Neural cell (in vitro differentiated cells): ENCODE results near the gene PAN2. TPM values are rescaled to one million over a fixed set of nuclear protein-coding genes. Genes with fewer than 3 reads are reported as not detected.
"Not testable (repeated sequence)": the region's sequence is repeated elsewhere in the genome, so short reads cannot be mapped to it uniquely, and the experiment has no call there.

Source experiments
- H2AFZ ChIP-seq: fragments of 200-600, 300-800 bp; sonication (generic), shearing (Covaris generic); 2 replicates; pipeline ENCODE4 v1.6.0; 2014; ENCODE audit warnings: low read depth, mild to moderate bottlenecking, antibody characterized with exemption, low read length, moderate library complexity
- H3F3A ChIP-seq: fragments of 200-600 bp; shearing (Covaris generic); 2 replicates; pipeline ENCODE4 v1.6.1; 2016; ENCODE audit warnings: mild to moderate bottlenecking, moderate library complexity, mixed read lengths, antibody characterized with exemption, low read length; ENCODE audit not compliant: insufficient read depth, poor library complexity, severe bottlenecking
- H3K27ac ChIP-seq: fragments of 200-600, 300-800 bp; sonication (generic), shearing (Covaris generic); 2 replicates; pipeline ENCODE4 v1.5.1; 2014; ENCODE audit warnings: mild to moderate bottlenecking, low read length, moderate library complexity
- H3K27me3 ChIP-seq: fragments of 300-800, 200-600 bp; sonication (generic), shearing (Covaris generic); 2 replicates; pipeline ENCODE4 v1.6.0; 2014; ENCODE audit warnings: mild to moderate bottlenecking, low read depth, low read length, moderate library complexity; ENCODE audit not compliant: insufficient read depth
- H3K36me3 ChIP-seq: fragments of 300-800, 200-600 bp; sonication (generic), shearing (Covaris generic); 2 replicates; pipeline ENCODE4 v1.5.1; 2014; ENCODE audit warnings: mild to moderate bottlenecking, antibody characterized with exemption, low read length, moderate library complexity; ENCODE audit not compliant: insufficient read depth
- H3K4me2 ChIP-seq: fragments of 300-800, 200-600 bp; sonication (generic), shearing (Covaris generic); 2 replicates; pipeline ENCODE4 v1.6.0; 2014; ENCODE audit warnings: mild to moderate bottlenecking, low read length
- H3K4me3 ChIP-seq: fragments of 300-800, 200-600 bp; sonication (generic), shearing (Covaris generic); 2 replicates; pipeline ENCODE4 v1.5.1; 2014; ENCODE audit warnings: mild to moderate bottlenecking, low read length, moderate library complexity
- H3K79me2 ChIP-seq: fragments of 200-600 bp; shearing (Covaris generic); replicated peaks from 2 replicates; pipeline ENCODE4 v1.6.0; 2014; ENCODE audit warnings: mild to moderate bottlenecking, low read length, moderate library complexity; ENCODE audit not compliant: insufficient read depth
- H3K9ac ChIP-seq: fragments of 300-800, 200-600 bp; sonication (generic), shearing (Covaris generic); 2 replicates; pipeline ENCODE4 v1.6.1; 2016; ENCODE audit warnings: mild to moderate bottlenecking, low read length, mixed read lengths
- H3K9me2 ChIP-seq: fragments of 200-600 bp; shearing (Covaris generic); 2 replicates; pipeline ENCODE4 v1.6.1; 2016; ENCODE audit warnings: mild to moderate bottlenecking, low read length, mixed read lengths; ENCODE audit not compliant: insufficient read depth
- H3K9me3 ChIP-seq: fragments of 200-600, 300-800 bp; sonication (generic), shearing (Covaris generic); 2 replicates; pipeline ENCODE4 v1.6.1; 2016; ENCODE audit warnings: mild to moderate bottlenecking, mixed run types, low read length, moderate library complexity, mixed read lengths
- H4K20me1 ChIP-seq: fragments of 200-600 bp; shearing (Covaris generic); 2 replicates; pipeline ENCODE4 v1.6.1; 2016; ENCODE audit warnings: mild to moderate bottlenecking, mixed run types; ENCODE audit not compliant: insufficient read depth
- EP300 ChIP-seq: fragments of 450-650 bp; conservative IDR thresholded peaks from 2 replicates; pipeline ENCODE4 v1.6.1; 2014; ENCODE audit warnings: antibody characterized with exemption, mild to moderate bottlenecking, moderate library complexity; ENCODE audit not compliant: poor library complexity, severe bottlenecking
- EZH2 ChIP-seq: fragments of 200-600, 300-800 bp; shearing (Covaris generic), sonication (generic); IDR thresholded peaks from 2 replicates; pipeline ENCODE4 v1.6.1; 2014; ENCODE audit warnings: antibody characterized with exemption, low read length, borderline replicate concordance, mild to moderate bottlenecking; ENCODE audit not compliant: insufficient read depth, poor library complexity, severe bottlenecking
- MXI1 ChIP-seq: fragments of 450-650 bp; conservative IDR thresholded peaks from 2 replicates; pipeline ENCODE4 v1.6.1; 2014; ENCODE audit warnings: antibody characterized with exemption, mild to moderate bottlenecking; ENCODE audit not compliant: poor library complexity, severe bottlenecking
- POLR2AphosphoS5 ChIP-seq: IDR thresholded peaks from 2 replicates; pipeline ENCODE4 v1.6.1; 2012
- RAD21 ChIP-seq: fragments of 450-650 bp; conservative IDR thresholded peaks from 2 replicates; pipeline ENCODE4 v1.6.1; 2014; ENCODE audit warnings: antibody characterized with exemption, mild to moderate bottlenecking, moderate library complexity
- SMC3 ChIP-seq: fragments of 450-650 bp; conservative IDR thresholded peaks from 2 replicates; pipeline ENCODE4 v1.6.1; 2014; ENCODE audit warnings: antibody characterized with exemption, mild to moderate bottlenecking, moderate library complexity; ENCODE audit not compliant: poor library complexity
- TAF1 ChIP-seq: IDR thresholded peaks from 2 replicates; pipeline ENCODE4 v1.6.1; 2012; ENCODE audit warnings: low read depth
- polyA plus RNA-seq: library from polyadenylated mRNA; depleted of rRNA; stranded (reverse); fragments of >200 nt; gene quantifications from 2 replicates; pipeline ENCODE4 v1.2.3, GENCODE V29; 2014
- TF ChIP-seq, protein P1 (sequence below): fragments of 450-650 bp; IDR thresholded peaks from 2 replicates; pipeline ENCODE4 v1.5.1; 2014; ENCODE audit warnings: antibody characterized with exemption, mild to moderate bottlenecking, moderate library complexity; ENCODE audit not compliant: poor library complexity, severe bottlenecking
- TF ChIP-seq, protein P2 (sequence below): IDR thresholded peaks from 2 replicates; pipeline ENCODE4 v1.6.1; 2012; ENCODE audit warnings: borderline replicate concordance

The PAN2 gene
- polyA plus RNA-seq, 1 donor from 2014 or later = 63.0 TPM

DNA sequence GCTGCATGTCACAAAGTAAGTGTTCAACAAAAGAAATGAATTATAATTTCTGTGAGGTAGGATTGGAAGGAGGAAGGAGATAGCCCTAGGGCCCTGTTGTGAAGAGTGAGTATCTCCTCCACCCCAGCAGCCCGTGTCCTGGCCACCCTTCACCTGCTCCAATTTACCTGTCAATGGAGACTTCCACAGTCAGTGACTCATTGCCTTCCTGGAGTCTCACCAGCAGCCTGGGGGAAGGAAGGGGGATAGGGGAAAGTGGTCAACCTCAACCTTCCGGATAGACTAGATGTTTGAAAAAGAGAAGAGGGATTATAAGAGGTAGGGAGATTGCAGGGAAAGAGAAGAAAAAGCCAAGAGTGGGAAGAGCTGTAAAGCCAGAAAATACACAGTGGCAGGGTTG lies 16.9 kb upstream of the PAN2 start:
- H3K36me3 ChIP-seq = no peaks in the 10 kb centered on the region
- H3K27ac ChIP-seq = no peak overlapping the region

GRCh38 chr12:56348776-56349175 lies 15.0 kb upstream of the PAN2 start:
- Histone ChIP-seq H3K27me3 (no peaks in the 10 kb centered on the region), H2AFZ (no peak overlapping the region), H3K36me3 (no peaks in the 10 kb centered on the region), H3K27ac (no peak overlapping the region), H3K9me3 (no peaks in the 10 kb centered on the region), H3K4me2 (no peak overlapping the region), H3K9ac (no peak overlapping the region), H3K79me2 (no peaks in the 10 kb centered on the region), H4K20me1 (no peaks in the 10 kb centered on the region), H3K9me2 (no peaks in the 10 kb centered on the region), H3F3A (no peaks in the 10 kb centered on the region), H3K4me3 (no peak overlapping the region)
- TF ChIP-seq, protein P1, sequence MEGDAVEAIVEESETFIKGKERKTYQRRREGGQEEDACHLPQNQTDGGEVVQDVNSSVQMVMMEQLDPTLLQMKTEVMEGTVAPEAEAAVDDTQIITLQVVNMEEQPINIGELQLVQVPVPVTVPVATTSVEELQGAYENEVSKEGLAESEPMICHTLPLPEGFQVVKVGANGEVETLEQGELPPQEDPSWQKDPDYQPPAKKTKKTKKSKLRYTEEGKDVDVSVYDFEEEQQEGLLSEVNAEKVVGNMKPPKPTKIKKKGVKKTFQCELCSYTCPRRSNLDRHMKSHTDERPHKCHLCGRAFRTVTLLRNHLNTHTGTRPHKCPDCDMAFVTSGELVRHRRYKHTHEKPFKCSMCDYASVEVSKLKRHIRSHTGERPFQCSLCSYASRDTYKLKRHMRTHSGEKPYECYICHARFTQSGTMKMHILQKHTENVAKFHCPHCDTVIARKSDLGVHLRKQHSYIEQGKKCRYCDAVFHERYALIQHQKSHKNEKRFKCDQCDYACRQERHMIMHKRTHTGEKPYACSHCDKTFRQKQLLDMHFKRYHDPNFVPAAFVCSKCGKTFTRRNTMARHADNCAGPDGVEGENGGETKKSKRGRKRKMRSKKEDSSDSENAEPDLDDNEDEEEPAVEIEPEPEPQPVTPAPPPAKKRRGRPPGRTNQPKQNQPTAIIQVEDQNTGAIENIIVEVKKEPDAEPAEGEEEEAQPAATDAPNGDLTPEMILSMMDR = no peak
- TF ChIP-seq RAD21 (no peak), MXI1 (no peak), EZH2 (no peak), EP300 (no peak), TAF1 (no peak), POLR2AphosphoS5 (no peak), SMC3 (no peak)
- TF ChIP-seq, protein P2, sequence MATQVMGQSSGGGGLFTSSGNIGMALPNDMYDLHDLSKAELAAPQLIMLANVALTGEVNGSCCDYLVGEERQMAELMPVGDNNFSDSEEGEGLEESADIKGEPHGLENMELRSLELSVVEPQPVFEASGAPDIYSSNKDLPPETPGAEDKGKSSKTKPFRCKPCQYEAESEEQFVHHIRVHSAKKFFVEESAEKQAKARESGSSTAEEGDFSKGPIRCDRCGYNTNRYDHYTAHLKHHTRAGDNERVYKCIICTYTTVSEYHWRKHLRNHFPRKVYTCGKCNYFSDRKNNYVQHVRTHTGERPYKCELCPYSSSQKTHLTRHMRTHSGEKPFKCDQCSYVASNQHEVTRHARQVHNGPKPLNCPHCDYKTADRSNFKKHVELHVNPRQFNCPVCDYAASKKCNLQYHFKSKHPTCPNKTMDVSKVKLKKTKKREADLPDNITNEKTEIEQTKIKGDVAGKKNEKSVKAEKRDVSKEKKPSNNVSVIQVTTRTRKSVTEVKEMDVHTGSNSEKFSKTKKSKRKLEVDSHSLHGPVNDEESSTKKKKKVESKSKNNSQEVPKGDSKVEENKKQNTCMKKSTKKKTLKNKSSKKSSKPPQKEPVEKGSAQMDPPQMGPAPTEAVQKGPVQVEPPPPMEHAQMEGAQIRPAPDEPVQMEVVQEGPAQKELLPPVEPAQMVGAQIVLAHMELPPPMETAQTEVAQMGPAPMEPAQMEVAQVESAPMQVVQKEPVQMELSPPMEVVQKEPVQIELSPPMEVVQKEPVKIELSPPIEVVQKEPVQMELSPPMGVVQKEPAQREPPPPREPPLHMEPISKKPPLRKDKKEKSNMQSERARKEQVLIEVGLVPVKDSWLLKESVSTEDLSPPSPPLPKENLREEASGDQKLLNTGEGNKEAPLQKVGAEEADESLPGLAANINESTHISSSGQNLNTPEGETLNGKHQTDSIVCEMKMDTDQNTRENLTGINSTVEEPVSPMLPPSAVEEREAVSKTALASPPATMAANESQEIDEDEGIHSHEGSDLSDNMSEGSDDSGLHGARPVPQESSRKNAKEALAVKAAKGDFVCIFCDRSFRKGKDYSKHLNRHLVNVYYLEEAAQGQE = no peak

More for the DNA sequence above, 16.9 kb upstream of the PAN2 start:
- Histone ChIP-seq H4K20me1 (no peaks in the 10 kb centered on the region), H3K4me2 (no peak overlapping the region), H3K4me3 (no peak overlapping the region), H3K27me3 (no peaks in the 10 kb centered on the region), H3K79me2 (no peaks in the 10 kb centered on the region), H3K9me2 (no peaks in the 10 kb centered on the region), H3F3A (no peaks in the 10 kb centered on the region), H2AFZ (no peak overlapping the region), H3K9me3 (no peaks in the 10 kb centered on the region), H3K9ac (no peak overlapping the region)
- no peak for TF ChIP-seq EP300

GRCh38 chr12:56347255-56347654 lies 13.5 kb upstream of the PAN2 start:
- H3K9ac ChIP-seq, H2AFZ ChIP-seq, H4K20me1 ChIP-seq, H3K9me3 ChIP-seq, H3F3A ChIP-seq, H3K79me2 ChIP-seq, H3K4me2 ChIP-seq, H3K27ac ChIP-seq, H3K4me3 ChIP-seq, H3K36me3 ChIP-seq, H3K27me3 ChIP-seq, H3K9me2 ChIP-seq: not testable (repeated sequence)
